Fibroblast of skin of left quadriceps (primary cell): ENCODE measurements around the gene IL17RD.

Experiments
- DNase-seq, 2 experiments: peaks; one replicate each; pipeline ENCODE4 v3.0.0-alpha.2; 2013; ENCODE audit warnings: low read depth in 2 of 2

IL17RD gene

DNA sequence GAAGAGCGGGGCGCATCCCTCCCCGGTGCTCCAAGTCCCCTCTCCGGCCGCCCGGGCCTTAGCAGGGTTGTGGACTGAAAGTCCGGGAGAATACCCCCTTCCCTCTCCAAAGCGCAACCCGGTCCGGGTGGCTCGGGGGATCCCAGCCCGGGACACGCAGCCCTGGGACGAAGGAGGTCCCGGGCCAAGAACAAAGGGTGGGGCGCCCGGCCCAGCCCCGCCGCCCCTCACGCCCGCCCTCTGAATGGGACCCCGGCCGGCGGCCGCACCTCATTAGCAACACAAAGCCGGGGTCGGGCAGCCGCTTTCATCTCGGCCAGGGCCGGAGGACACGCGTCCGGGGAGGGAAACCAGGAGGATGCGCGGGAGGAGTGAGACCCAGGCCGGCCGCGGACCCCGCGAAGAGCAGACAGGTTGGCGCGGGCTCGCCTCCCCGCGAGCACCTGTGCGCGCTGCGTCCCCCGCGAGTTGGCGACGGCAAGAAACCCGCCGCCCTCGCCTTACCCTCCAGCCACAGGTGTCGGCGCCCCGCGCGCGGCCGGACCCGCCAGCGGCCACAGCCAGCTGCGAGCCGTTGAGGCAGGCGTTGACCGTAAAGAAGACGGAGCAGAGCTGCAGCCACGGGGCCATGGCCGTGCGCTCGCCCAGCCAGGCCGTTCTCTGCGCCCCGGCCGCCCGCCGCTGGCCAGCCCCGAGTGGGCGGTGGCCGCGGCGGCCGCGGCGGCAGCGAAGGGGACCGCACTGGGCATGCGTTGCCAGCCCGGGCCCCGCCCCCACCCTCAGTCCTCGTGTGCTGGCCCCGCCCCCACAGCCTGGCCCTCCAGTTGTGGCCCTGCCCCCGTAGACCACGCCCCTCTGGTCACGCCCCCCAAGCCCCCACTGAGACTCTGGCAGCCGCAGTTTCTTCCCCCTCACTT lies at the start of gene IL17RD:
Gene IL17RD, minus strand, starts transcription at position 697 of the 917 bp plus-strand sequence. Its CDS starts 67 bp downstream, at position 630.
- DNase-seq = peak; percentile 28 to 37

DNA sequence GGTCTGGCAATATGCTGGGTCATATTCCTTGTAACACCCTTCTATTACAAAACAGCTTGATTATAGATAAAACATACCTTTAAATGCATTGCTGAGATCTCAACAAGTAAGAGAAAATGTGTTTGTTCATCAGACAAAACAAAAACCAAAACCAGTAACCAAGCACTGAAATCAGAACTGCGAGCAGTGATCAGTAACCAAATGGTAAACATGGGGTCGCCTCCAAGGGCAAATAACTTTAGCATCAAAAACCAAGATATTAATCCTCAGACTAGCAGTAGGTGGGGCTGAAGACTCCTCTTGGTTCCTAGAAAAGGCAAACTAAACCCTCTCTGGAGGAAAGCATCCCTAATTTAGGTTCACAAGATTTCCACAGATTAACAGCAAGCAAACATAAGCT lies 41.3 kb upstream of the IL17RD start:
- DNase-seq = no peak

DNA sequence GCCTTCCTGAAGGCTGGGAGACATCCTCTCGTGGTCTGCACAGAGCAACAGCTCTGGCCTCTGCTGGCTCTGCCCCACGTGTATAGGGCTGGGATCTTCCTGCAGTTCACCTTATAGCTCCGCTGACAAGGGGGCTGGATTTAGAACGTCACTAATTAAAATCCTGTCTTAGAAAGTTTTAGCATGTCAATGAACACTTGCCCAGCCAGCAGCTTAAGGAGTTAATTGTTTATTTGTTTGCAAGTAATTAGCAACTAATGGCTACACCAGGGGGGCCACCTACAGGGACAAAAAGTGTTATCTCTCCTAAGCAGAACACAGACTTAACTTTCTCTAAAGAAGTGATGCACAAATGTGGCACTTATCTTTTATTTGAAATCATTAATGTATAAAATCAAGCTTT lies 34.7 kb upstream of the IL17RD start, which contains the start of gene HESX1:
Gene HESX1, minus strand, starts transcription at position 84 of the 403 bp plus-strand sequence. Its CDS starts 60 bp downstream, at position 24.
- DNase-seq = no peak

DNA sequence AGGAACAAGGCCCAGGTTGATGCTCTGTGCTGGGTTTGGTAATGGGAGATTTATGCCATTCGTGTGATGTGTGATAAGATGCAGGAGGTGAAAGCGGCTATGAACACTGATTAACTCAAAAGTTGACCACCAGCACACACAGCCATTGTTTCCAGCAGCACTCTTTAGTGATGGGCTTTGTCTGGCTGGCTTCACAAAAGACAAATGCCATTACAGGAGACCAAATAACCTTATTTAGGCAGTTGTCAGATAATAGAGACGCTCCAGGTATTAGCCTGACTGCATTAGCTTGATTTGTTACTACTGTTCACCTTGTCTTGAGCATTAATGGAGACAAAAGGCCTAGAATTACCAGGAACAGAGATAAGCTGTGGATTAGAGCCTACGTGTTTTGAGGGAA lies 29.5 kb upstream of the IL17RD start:
- no peak for DNase-seq

DNA sequence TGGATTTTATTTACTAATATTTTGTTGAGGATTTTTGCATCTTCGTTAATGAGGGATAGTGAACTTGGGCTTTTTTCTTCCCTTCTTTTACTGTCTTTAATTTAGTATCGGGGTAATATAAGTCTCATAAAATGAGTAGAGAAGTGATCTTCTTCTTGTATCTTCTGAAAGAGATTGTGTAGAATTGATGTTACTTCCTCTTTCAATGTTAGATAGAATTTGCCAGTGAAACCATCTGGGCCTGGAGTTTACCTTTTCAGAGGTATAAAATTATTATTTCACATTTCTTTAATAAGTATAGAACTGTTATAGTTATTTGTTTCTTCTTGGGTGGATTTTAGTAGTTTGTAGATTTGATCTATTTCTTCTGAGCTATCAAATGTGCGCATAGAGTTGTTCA lies 26.9 kb upstream of the IL17RD start:
- DNase-seq = no peak

DNA sequence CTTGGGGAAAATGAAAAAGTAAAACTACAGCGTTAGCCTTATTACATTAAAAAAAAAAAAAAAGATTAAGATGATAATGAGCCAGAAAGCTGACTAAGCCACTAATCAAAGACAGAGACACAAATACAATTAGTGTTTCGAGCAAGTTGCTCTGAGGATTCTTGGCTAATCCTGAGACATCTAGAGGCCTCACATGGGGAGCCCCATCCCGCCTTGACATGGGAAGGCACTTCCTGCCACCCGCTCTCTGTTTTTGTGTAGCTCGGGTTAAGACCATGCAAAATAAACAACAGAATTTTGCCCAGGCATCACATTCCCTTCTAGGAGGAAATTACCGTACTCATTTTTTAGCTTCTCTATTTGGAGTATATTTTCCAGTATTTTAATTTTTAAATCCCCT lies 19.4 kb upstream of the IL17RD start:
- peak; percentile 43 to 46 for DNase-seq

DNA sequence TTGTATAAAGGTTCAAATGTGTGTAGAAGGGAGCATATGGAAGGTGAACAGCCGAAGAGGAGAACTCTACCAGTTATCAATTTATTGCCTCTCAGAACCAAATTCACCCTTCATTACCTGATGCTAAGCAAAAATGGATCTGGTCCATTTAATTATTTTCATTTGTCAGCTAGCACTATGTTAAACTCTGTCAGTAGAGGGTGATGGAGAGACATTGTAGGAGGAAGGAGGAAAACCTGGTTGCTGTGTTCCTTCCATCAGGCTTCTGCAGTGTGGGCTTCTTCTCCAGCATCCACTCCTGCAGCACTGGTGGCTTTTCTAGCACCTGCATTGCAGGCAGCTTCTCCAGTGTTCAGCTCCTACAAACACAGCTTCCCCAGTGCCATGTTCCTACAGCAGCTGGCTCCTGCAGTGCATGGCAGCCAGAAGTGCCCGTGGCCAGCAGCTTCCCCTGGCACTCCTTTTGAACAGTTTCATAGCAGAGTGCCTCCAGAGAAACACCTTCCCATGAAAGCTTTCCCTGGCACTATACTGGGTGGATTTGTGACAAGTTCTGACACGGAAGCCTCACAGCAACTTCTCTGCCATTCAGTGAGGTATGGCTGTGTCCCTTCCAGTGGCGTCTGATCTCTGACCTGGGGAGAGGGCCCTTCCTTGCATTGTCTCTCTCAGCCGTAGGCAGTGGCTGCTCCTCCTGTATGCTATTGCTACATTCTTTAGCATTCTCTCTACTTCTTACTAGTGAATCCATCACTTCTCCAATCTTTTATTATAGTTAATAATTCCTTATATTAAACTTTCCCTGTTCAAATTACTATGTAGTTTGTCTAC lies 14.6 kb upstream of the IL17RD start:
- DNase-seq = no peak

DNA sequence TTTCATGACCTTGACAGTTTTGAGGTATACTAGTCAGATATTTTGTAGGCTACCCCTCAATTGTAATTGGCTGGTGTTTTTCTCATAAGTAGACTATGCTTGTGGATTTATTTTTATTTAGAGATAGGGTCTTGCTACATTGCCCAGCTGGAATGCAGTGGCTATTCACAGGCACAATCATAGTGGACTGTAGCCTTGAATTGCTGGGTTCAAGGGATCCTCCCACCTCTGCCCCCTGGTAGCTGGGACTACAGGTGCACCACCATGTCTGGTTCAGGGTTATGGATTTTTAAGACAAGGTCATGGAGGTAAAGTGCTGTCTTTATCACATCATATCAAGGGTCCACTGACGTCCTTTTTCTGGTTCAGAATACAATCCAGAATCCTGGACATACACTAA lies 10.9 kb upstream of the IL17RD start:
- DNase-seq = no peak

DNA sequence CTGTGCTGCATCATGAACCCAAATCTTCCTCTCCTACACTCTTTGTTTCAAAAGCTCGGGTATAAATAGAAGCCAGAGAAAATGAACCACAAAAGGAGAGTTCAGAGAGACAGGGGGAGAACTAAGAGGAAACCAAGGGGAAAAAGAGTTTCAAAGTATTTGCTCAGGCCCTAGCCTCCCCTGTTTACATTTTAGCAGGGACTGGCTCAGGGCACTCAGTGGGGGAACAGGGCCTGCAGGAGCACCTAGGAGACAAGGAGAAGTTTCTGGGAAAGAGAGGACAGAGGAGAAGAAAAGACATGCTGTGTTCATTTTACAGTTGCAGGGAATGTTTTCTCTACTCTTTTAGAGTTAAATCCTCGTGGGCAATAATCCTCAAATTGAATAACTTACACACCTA lies 8.5 kb upstream of the IL17RD start:
- DNase-seq = no peak

DNA sequence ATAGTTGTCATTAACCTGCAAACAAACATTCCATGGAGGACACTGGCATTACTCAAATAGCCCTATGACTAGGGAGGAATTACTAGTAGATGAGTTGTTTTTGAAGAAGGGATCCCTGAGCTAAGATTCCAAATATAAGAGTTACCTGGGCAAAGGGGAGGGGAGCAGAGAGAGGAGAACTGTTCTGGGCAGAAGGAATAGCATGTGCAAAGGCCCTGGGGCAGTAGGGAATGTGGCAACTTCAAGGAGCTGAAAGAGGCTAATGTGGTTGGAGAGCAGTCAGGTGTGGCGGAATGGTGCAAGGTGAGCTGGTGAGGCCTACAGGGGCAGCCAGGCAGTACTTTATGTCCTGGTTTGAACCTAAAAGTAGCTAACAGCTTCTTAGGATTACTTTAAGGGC lies 5.8 kb upstream of the IL17RD start:
- DNase-seq = no peak

DNA sequence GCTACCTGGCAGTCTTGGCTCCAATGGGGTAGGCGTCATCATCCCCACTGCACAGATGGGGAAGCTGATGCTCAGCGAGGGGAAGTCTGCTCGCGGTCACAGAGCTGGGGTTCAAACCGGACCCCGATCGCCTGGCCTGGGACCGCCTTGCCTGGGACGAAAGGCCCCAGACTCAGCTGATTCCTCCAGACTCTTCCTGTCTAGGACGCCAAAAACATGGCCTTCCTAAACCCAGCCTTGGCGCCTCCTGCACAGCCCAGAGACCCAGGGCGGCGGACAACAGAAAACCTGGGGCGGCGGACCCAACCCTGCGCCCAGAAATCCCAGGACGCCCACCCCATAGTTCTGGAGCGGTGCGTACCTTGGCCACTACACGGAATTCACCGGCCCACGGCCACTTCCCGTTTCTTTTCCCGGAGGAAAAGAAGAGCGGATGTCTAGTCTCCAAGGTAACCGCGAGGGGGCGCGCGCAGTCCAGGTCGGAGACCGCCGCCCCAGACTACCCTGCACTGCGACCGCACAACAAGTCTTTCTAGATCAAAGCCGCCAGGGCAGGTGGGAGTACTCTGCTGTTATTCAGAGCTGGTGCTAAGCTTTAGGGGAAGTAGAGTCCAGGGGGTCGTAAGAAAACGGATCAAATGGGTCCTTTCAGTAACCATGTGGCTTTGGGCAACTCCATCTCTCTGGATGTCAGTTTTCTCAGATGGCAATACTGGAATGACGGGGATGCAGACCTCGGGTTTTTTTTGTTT lies 4.9 kb upstream of the IL17RD start:
- DNase-seq = peak in 1 of 2 experiments; percentile 36

DNA sequence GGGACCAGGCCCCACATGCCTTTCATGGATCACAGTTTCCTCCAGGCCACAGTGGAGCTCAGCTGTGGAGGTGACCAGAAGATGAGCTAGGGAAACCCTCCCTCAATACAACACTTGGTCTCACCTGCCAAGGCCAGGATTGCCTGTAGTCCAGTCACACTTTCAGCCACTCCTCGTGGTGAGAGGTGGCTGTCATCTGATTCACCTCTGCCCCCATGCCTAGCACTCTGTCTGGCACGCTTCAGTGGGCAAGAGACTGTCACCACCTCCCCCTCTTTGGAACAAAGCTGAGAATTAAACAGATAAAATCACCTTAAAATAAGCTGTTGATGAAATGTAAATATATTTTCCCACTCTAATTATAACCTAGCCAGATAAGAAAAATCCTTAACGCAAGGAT lies 4.0 kb upstream of the IL17RD start:
- no peak for DNase-seq

DNA sequence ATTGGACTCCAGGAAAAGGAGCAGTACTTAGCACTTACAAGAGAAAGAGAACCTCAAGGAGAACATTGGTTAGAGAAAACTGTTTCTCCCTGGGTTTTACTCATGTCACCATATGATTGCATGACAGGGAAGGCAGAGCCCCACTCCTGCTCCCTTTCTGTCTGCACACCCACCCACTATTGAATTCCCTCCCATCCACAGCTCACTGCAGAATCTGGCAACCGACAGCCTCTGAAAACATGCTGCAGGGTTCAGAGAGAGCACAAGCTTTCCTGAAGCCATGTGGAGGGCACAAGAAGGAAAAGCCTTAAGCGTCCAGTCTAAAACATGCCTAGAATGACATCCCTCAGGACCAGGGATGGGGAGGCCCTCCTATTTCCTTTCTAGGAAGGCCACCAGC lies 3.0 kb upstream of the IL17RD start:
- DNase-seq = no peak

DNA sequence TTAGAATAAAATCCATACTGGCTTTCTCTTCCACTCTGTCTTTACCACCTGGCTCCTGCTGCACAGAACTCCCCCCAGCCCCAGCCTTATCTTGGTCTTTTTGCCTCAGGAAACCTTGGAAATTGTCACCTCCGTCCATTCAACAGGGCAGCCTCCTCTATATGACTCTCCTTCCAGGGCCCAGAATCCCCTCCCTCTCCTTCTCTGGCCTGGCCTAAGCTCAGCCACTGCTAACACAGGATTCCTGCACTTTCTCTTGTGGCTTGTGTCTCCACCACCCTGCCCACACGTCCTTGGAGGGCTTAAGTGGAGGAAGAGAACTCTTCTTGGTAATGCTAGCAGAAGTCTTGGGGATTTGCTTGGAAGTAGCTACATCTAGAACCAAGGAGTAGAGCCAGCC lies 1.5 kb upstream of the IL17RD start:
- no peak for DNase-seq

DNA sequence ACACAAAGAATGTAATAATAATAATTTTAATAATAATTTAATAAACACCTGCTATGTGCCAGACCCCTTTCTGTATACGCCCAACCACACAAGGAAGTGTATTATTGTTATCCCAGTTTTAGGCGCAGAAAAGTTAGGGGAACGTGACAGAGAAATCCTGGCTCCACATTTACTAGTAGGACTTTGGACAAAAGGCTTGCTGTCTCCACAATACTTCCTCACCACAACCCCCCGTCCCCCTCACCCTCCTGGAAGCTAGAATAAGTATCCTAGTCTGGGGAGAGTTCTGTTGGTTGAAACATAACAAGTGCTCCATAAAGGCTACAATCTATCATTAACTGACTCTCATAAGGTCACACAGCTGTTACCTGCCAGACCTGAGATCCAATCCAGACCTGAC lies 488 bp upstream of the IL17RD start:
- no peak for DNase-seq

DNA sequence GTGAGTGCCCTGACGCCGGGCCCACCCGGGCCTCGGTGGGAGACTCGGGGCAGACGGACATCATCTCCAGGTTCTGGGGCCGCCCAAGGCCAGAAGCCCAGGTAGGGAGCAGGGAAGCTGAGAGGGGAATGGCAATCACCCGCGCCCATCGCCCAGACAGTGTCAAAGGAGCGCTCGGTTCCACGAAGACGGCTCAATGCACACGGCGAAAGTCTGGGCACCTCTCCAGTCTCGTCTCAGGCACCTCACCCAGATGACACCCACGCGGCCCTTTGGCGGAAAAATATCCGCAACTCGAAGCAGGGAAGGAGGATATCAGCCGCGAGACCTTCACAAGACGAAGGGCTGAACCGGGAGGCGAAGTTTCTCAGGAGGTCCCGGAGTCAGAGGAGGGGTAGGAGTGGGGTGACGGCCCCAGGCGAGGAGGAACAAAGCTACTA lies 916 bp downstream of the IL17RD start:
- DNase-seq = no peak

DNA sequence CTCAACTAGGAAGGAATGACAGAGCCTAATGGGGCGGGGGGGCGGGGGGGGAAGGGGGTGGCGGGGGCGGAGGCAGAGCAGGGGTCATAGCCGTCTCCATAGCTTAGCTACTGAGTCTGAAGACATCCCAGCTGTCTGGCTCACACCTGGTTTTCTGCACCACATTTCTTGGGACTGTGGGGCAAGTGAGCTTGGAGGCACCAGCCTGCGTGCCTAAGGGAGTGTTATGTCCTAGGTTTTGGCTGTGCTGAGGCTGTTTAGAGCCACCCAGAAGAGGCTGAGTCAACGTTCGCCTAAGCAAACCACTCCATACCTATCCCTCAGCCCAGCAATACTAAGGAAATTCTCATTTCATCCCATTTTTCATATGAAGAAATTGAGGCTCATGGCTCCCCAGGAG lies 1.4 kb downstream of the IL17RD start:
- no peak for DNase-seq

DNA sequence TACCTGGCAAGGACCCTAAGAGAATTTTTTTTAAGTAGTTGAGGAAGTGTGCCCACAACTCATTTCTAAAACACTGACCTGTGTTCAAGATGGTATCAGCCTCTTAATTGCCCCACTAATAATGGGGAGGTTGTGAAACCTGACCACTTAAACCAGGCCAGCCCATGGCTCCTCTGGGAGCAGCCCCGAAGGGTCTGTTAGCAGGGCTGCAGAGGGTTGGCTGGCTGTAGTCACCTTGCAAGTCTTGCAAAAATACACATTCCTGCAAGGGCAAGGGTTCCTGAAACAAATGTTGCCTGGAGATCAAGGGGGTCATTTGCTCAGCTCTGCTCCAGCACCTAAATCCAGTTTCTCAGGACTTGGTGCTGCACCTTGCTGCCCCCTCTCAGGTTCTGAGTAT lies 3.2 kb downstream of the IL17RD start:
- no peak for DNase-seq

DNA sequence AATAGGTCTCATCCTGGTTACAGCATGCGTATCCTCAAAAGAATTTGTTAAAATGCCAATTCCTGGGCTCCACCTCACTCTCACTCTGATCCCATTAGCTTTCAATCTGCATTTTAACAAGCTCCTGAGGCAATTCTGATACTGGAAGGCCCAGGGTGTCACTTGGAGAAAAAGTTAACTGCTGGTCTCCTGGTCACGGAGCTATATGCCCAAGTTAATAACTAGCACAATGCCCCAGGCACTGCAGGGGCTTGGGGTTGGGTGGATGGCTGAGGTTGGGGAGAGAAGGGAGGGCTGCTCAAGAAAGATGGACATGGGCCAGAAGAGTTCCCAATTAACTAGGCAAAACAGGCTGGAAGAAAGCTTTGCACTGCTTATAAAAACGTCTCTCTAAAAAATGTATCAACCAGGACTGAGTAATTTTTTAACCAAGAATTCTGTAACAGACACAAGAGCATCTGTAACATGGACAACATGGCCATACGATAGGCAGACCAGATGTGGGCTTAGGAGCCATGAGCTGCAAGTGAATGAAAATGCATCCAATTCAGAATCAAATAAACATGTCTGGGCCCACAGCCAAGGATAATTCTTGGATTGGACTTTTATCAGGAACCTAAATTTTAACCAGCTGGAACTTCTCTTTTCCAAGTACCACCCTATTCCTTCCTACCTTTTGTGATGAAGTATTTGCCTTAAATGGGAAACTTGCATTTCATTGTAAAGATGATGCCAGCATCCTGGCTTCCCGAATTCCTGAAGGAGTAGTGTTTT lies 4.2 kb downstream of the IL17RD start:
- peak; percentile 63 to 64 for DNase-seq

DNA sequence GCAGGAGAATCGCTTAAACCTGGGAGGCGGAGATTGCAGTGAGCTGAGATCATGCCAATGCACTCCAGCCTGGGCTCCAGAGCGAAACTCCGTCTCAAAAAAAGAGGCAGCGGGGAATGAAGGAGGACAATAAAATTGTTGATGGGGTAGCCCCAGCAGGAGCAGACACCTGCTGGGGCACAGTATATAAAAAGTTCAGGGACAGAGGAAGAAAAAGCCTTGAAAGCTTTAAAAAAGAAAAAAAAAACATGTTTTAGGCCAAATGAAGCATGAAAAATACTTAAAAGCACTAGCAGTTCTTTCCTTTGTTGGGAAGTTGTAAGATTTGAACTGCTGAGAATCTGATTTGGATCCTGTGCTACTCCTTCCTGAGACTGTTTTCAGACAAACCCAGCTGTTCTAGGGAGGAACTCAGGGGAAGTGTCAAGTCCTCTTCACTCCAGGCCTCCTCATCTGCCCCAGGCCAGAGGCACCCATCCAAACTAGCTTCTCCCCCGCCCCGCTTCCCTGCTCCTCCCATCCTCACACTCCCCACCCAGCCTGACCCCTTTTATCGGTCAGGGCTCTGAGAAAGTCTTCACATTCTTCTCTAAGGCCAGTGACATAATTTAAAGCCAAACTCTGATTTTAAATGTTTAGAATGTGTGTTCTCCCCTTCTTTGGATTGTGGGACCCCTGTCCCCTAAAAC lies 4.9 kb downstream of the IL17RD start:
- no peak for DNase-seq
